GM12878 (cell line): ENCODE results near the gene JAGN1. TPM values are rescaled to one million over a fixed set of nuclear protein-coding genes. Genes with fewer than 3 reads are reported as not detected.

Experiments
- ATAC-seq: fragments of 200-7000 bp; cut with Tn5 transposase; 3 replicates; pipeline ENCODE4 v1.9.1; 2020; ENCODE audit warnings: mild to moderate bottlenecking, moderate library complexity
- BruUV-seq: library from RNA; stranded (reverse); fragments of 400-500 nt; replicated peaks from 2 replicates; lab custom pipeline; 2021; lab: Mats Ljungman, UMichigan
- CTCF ChIA-PET: fragments of 300-600 bp; sonication (Branson Sonifier 250); formaldehyde crosslinking; extraction: SDS; loops from one replicate; lab custom pipeline; 2021; ENCODE audit warnings: inconsistent platforms; lab: Yijun Ruan, JAX
- POLR2A ChIA-PET: fragments of 350-600 bp; formaldehyde crosslinking; extraction: SDS; loops from one replicate; lab custom pipeline; 2021; ENCODE audit warnings: inconsistent platforms; lab: Charles Lee
- RAD21 ChIA-PET: fragments of 300-600 bp; sonication (Branson Sonifier 250); formaldehyde crosslinking; loops from one replicate; lab custom pipeline; 2023; ENCODE audit warnings: antibody characterized with exemption; ENCODE audit not compliant: unreplicated experiment; lab: Charles Lee
- SMC1A ChIA-PET: fragments of 300-600 bp; sonication (Branson Sonifier 250); formaldehyde crosslinking; loops from one replicate; lab custom pipeline; 2023; ENCODE audit not compliant: unreplicated experiment, uncharacterized antibody; lab: Charles Lee
- DNase-seq: peaks from one replicate; pipeline ENCODE4 v3.0.0-alpha.2; 2011; ENCODE audit warnings: low read depth, low spot score
- FAIRE-seq: peaks from 3 replicates; lab custom pipeline; 2011; peaks lifted over from hg19 to GRCh38; lab: Jason Lieb, UNC
- H2AFZ ChIP-seq: 2 replicates; pipeline ENCODE4 v1.6.0; 2011; ENCODE audit warnings: low read depth, low read length, control low read depth; ENCODE audit not compliant: control insufficient read depth
- H3K27ac ChIP-seq: 2 replicates; pipeline ENCODE4 v1.5.1; 2011; ENCODE audit warnings: control low read depth; ENCODE audit not compliant: control insufficient read depth, insufficient read depth
- H3K27me3 ChIP-seq, 2 experiments: replicated peaks in 1 of 2; 2 replicates each; pipeline versions ENCODE4 v1.6.0 to v1.6.1; 2011; ENCODE audit warnings: low read length in 1 of 2; ENCODE audit not compliant: control insufficient read depth in 2 of 2, insufficient read depth in 2 of 2
- H3K36me3 ChIP-seq, 2 experiments: 2 replicates each; pipeline ENCODE4 v1.5.1; 2011; ENCODE audit warnings: low read length in 1 of 2; ENCODE audit not compliant: control insufficient read depth in 2 of 2, insufficient read depth in 2 of 2
- H3K4me1 ChIP-seq: 2 replicates; pipeline ENCODE4 v1.6.1; 2011; ENCODE audit warnings: mild to moderate bottlenecking, low read length, moderate library complexity, mixed read lengths; ENCODE audit not compliant: control insufficient read depth, insufficient read depth
- H3K4me2 ChIP-seq: 2 replicates; pipeline ENCODE4 v1.6.0; 2011; ENCODE audit warnings: control low read depth; ENCODE audit not compliant: control insufficient read depth, insufficient read depth
- H3K4me3 ChIP-seq: fragments of 200-600 bp; sonication (generic); 2 replicates; pipeline ENCODE4 v1.5.1; 2016
- H3K79me2 ChIP-seq: 2 replicates; pipeline ENCODE4 v1.6.0; 2011; ENCODE audit warnings: low read length; ENCODE audit not compliant: control insufficient read depth, insufficient read depth
- H3K9ac ChIP-seq: 2 replicates; pipeline ENCODE4 v1.8.0; 2011; ENCODE audit warnings: low read length, control low read depth, mixed read lengths; ENCODE audit not compliant: control insufficient read depth, insufficient read depth
- H3K9me3 ChIP-seq: replicated peaks from 3 replicates; pipeline ENCODE4 v1.5.1; 2011; ENCODE audit warnings: mild to moderate bottlenecking, low read length; ENCODE audit not compliant: control insufficient read depth, insufficient read depth
- H4K20me1 ChIP-seq: 2 replicates; pipeline ENCODE4 v1.6.0; 2011; ENCODE audit not compliant: control insufficient read depth, insufficient read depth
- ATF3 ChIP-seq: IDR thresholded peaks from 2 replicates; pipeline ENCODE4 v1.6.1; 2011; ENCODE audit warnings: low read depth, mild to moderate bottlenecking, low read length, moderate library complexity, borderline replicate concordance; ENCODE audit errors: extremely low read depth
- CEBPB ChIP-seq, 2 experiments: fragments of 150-350 bp in 1 of 2; IDR thresholded peaks; 2 replicates each; pipeline ENCODE4 v1.6.1; 2012 to 2014; ENCODE audit warnings: low read depth in 2 of 2, low read length in 2 of 2, borderline replicate concordance in 1 of 2, inconsistent platforms in 1 of 2
- E4F1 ChIP-seq: fragments of 450-650 bp; IDR thresholded peaks from 2 replicates; pipeline ENCODE4 v1.6.1; 2018; ENCODE audit warnings: borderline replicate concordance, mild to moderate bottlenecking; ENCODE audit not compliant: partially characterized antibody
- IKZF1 ChIP-seq: fragments of 450-650 bp; conservative IDR thresholded peaks from 2 replicates; pipeline ENCODE4 v1.6.1; 2017; ENCODE audit warnings: antibody characterized with exemption, mild to moderate bottlenecking
- JUND ChIP-seq: IDR thresholded peaks from 2 replicates; pipeline ENCODE4 v1.6.1; 2012; ENCODE audit warnings: low read depth, mild to moderate bottlenecking, low read length, improper control_type of control experiment, moderate library complexity
- NBN ChIP-seq: fragments of 450-650 bp; IDR thresholded peaks from 2 replicates; pipeline ENCODE4 v1.6.1; 2016
- NFIC ChIP-seq: IDR thresholded peaks from 2 replicates; pipeline ENCODE4 v1.6.1; 2012; ENCODE audit warnings: low read depth, mild to moderate bottlenecking, inconsistent platforms, low read length, moderate library complexity
- NFYA ChIP-seq: IDR thresholded peaks from 2 replicates; pipeline ENCODE4 v1.6.1; 2011; ENCODE audit warnings: low read depth, mild to moderate bottlenecking, low read length, improper control_type of control experiment, borderline replicate concordance
- POLR2AphosphoS5 ChIP-seq: IDR thresholded peaks from 2 replicates; pipeline ENCODE4 v1.6.1; 2011; ENCODE audit warnings: mild to moderate bottlenecking, low read length, inconsistent platforms
- PRDM15 ChIP-seq: fragments of 450-650 bp; formaldehyde crosslinking; IDR thresholded peaks from 2 replicates; pipeline ENCODE4 v1.4.0; 2020; ENCODE audit warnings: mild to moderate bottlenecking, moderate library complexity
- SMAD1 ChIP-seq: fragments of 450-650 bp; IDR thresholded peaks from 2 replicates; pipeline ENCODE4 v1.6.1; 2018; ENCODE audit warnings: mild to moderate bottlenecking, low read depth; ENCODE audit not compliant: partially characterized antibody
- SREBF1 ChIP-seq: IDR thresholded peaks from 2 replicates; pipeline ENCODE4 v1.6.1; 2012; ENCODE audit warnings: mild to moderate bottlenecking, low read length
- ZZZ3 ChIP-seq: IDR thresholded peaks from 2 replicates; pipeline ENCODE4 v1.6.1; 2011; ENCODE audit warnings: low read depth; ENCODE audit not compliant: control insufficient read depth, insufficient read length
- WGBS: methylation state at CpG from one replicate; pipeline ENCODE4 v1.1.6; 2016; ENCODE audit warnings: low lambda C conversion rate; ENCODE audit not compliant: insufficient replicate concordance, insufficient coverage; ENCODE audit errors: missing lambda C conversion rate; 5-methylcytosine and 5-hydroxymethylcytosine counted together
- in situ Hi-C: fragments of 300-500 bp; cut with MboI; formaldehyde crosslinking; loops from 9 replicates; pipeline ENCODE4 v1.14.3; 2018; ENCODE audit warnings: mixed read lengths
- intact Hi-C: fragments of 100-400 bp; cut with micrococcal nuclease; formaldehyde crosslinking; loops from one replicate; pipeline ENCODE4 v1.14.2; 2022; ENCODE audit not compliant: unreplicated experiment
- polyA plus RNA-seq, 11 experiments: library from polyadenylated mRNA; depleted of rRNA in 4 of 11; unstranded in 6 of 11; stranded (reverse) in 5 of 11; fragments of >200 nt; fragmentation: Nextera tagmentation in 4 of 11; fragmentation: Illumina TruSeq in 1 of 11; extraction: Ambion mirVana in 4 of 11; extraction: Trizol in 1 of 11; gene quantifications; 1 replicate in 1 of 11; 2 replicates in 10 of 11; pipeline versions ENCODE4 v1.2.1 to v1.2.3, GENCODE V29; 2011 to 2016; ENCODE audit warnings: inconsistent platforms in 2 of 11, missing spikeins in 2 of 11, low read depth in 1 of 11
- total RNA-seq, 4 experiments: library from RNA; depleted of rRNA in 3 of 4; stranded (reverse); fragments of >200 nt in 3 of 4; fragmentation: Illumina TruSeq in 1 of 4; extraction: Trizol in 1 of 4; gene quantifications; 2 replicates each; pipeline versions ENCODE4 v1.2.1 to v1.2.3, GENCODE V29; 2013 to 2021

Gene JAGN1
- total and polyA plus RNA-seq, 10 of the 15 experiments (the other 5 are each of a cell fraction or from before 2014, with no cell fraction given), result 23.3 to 56.0 (median 35.4) TPM

GRCh38 chr3:9917820-9918219 is 27.4 kb downstream of the JAGN1 start:
- H3K4me2 ChIP-seq, result no peak overlapping the region
- H3K9ac ChIP-seq, result no peak overlapping the region
- intact Hi-C loops (no loop called here), in situ Hi-C loops (no loop called here)
- H3K27ac ChIP-seq, result no peak overlapping the region
- no TSS peak for BruUV-seq
- H3K4me1 ChIP-seq, result peaks cover 10% of the 10 kb centered on the region
- ChIA-PET SMC1A (no interaction called here), CTCF (no interaction called here), RAD21 (no interaction called here), POLR2A (interaction anchor here (0.5 kb wide), 1 partner anchor 306 kb away, joined by 3 read pairs; no protein-coding TSS in a partner anchor)
- no peak for ATAC-seq
- H4K20me1 ChIP-seq, result no peaks in the 10 kb centered on the region
- no peak for TF ChIP-seq POLR2AphosphoS5
- no peak for TF ChIP-seq E4F1
- TF ChIP-seq IKZF1, result no peak
- no peak for TF ChIP-seq SMAD1
- TF ChIP-seq NBN, result no peak
- TF ChIP-seq NFIC, result no peak
- TF ChIP-seq NFYA, result no peak
- TF ChIP-seq PRDM15 (CRISPR knock-in tag), result no peak
- TF ChIP-seq ATF3, result no peak
- no peak for TF ChIP-seq CEBPB (IDR thresholded peaks at IDR 0.05; ENCODE audit: borderline replicate concordance in 1 of 2, low read depth in 2 of 2, low read length in 2 of 2)
- TF ChIP-seq SREBF1, result no peak
- TF ChIP-seq ZZZ3, result no peak
- TF ChIP-seq JUND, result no peak
- H3K27me3 ChIP-seq, result peaks cover 0 to 2% of the 10 kb centered on the region in 2 experiments; a peak in 1 of 4 replicates
- H3K9me3 ChIP-seq, result no peaks in the 10 kb centered on the region
- FAIRE-seq, result no peak
- H3K4me3 ChIP-seq, result no peak overlapping the region
- 71% methylated on average over 10 of the region's 10 CpGs for WGBS
- no peaks in the 10 kb centered on the region for H3K79me2 ChIP-seq
- H2AFZ ChIP-seq, result no peak overlapping the region
- DNase-seq, result no peak
- no peaks in the 10 kb centered on the region for H3K36me3 ChIP-seq
